ENCODE measurements around the gene RTN1.
A peak's percentile ranks its signal among the peaks of the same experiment; 100 is the strongest.

RTN1 gene

GRCh38 chr14:59582161-59582560, 288.4 kb downstream of the RTN1 start:
- ChIA-PET CTCF (no interaction called here), POLR2A (no interaction called here)
- no peak for TF ChIP-seq CTCF (IDR thresholded peaks at IDR 0.05; ENCODE audit: control extremely low read depth, extremely low read depth, low read depth, missing control alignments)
- DNase-seq (ENCODE audit: extremely low spot score), result no peak

- TF ChIP-seq CTCF (IDR thresholded peaks at IDR 0.05; ENCODE audit: control extremely low read depth, extremely low read depth, low read depth, missing control alignments), result no peak
- no peak for DNase-seq (ENCODE audit: extremely low spot score)
- ChIA-PET POLR2A (no interaction called here), CTCF (no interaction called here)
Measured at GRCh38 chr14:59580911-59581310, 289.7 kb downstream of the RTN1 start.

GRCh38 chr14:59576332-59577294, 294.0 kb downstream of the RTN1 start, which contains the start of gene CCDC175:
TSS of gene CCDC175 (minus strand) at chr14:59576812. CDS start at chr14:59576775, 37 bp downstream.
- TF ChIP-seq CTCF (IDR thresholded peaks at IDR 0.05; ENCODE audit: control extremely low read depth, extremely low read depth, low read depth, missing control alignments), result peak; percentile 90
- DNase-seq (ENCODE audit: extremely low spot score), result peak; percentile 87
- ChIA-PET CTCF (interaction anchor here (0.6 to 5.1 kb wide), 36 partner anchors 8 to 475 kb away, joined by 3 to 73 read pairs (median 4); partner anchors contain the start of genes JKAMP and L3HYPDH), POLR2A (no interaction called here)

GRCh38 chr14:59570122-59570521, 300.5 kb downstream of the RTN1 start:
- DNase-seq (ENCODE audit: extremely low spot score), result no peak
- TF ChIP-seq CTCF (IDR thresholded peaks at IDR 0.05; ENCODE audit: control extremely low read depth, extremely low read depth, low read depth, missing control alignments), result no peak
- CTCF ChIA-PET, result interaction anchor here (0.6 to 2.2 kb wide), 4 partner anchors 11 to 1071 kb away, joined by 3 to 10 read pairs (median 4); no protein-coding TSS in a partner anchor
- POLR2A ChIA-PET, result no interaction called here

GRCh38 chr14:59566725-59567124, 303.9 kb downstream of the RTN1 start:
- no peak for TF ChIP-seq CTCF (IDR thresholded peaks at IDR 0.05; ENCODE audit: control extremely low read depth, extremely low read depth, low read depth, missing control alignments)
- ChIA-PET CTCF (interaction anchor here (3.3 kb wide), 1 partner anchor 10 kb away, joined by 25 read pairs; the partner anchor contains the start of gene CCDC175), POLR2A (no interaction called here)
- no peak for DNase-seq (ENCODE audit: extremely low spot score)

- CTCF ChIA-PET, result interaction anchor here (1.2 to 3.3 kb wide), 2 partner anchors 10 to 398 kb away, joined by 3 to 25 read pairs; partner anchors contain the start of gene CCDC175
- no peak for TF ChIP-seq CTCF (IDR thresholded peaks at IDR 0.05; ENCODE audit: control extremely low read depth, extremely low read depth, low read depth, missing control alignments)
- POLR2A ChIA-PET, result no interaction called here
- no peak for DNase-seq (ENCODE audit: extremely low spot score)
Measured at GRCh38 chr14:59566296-59566695, 304.3 kb downstream of the RTN1 start.
